Activated CD4-positive, alpha-beta T cell treated with anti-CD3 and anti-CD28 coated beads, Interleukin-2, amount 50 U/mL, for 4 hours (primary cell): ENCODE data around the gene SPDYC.
A peak's percentile ranks its signal among the peaks of the same experiment; 100 is the strongest.
"Not testable (repeated sequence)": the region's sequence is repeated elsewhere in the genome, so short reads cannot be mapped to it uniquely, and the experiment has no call there.

Source experiments
- DNase-seq, 2 experiments: peaks; one replicate each; pipeline ENCODE4 v3.0.0-alpha.2; 2020

SPDYC gene

GRCh38 chr11:65169164-65169641, 830 bp upstream of the SPDYC start:
- DNase-seq: no peak

GRCh38 chr11:65172600-65172999, 2.6 kb downstream of the SPDYC start:
- DNase-seq: no peak

- not testable (repeated sequence) for DNase-seq
These were observed 4.6 kb downstream of the SPDYC start for GRCh38 chr11:65174571-65175010.

GRCh38 chr11:65180877-65181568, 11.0 kb downstream of the SPDYC start:
- peak; percentile 37 to 39 for DNase-seq

- DNase-seq: peak; percentile 61 to 66
These were observed 11.7 kb downstream of the SPDYC start, which contains the start of gene CAPN1 for GRCh38 chr11:65181569-65182257. TSS of gene CAPN1 (plus strand) at chr11:65181928. CDS start at chr11:65182702, 774 bp downstream.

GRCh38 chr11:65182258-65183170, 12.5 kb downstream of the SPDYC start:
- DNase-seq: no peak

GRCh38 chr11:65183201-65183891, 13.3 kb downstream of the SPDYC start:
- DNase-seq: no peak

GRCh38 chr11:65184146-65184545, 14.1 kb downstream of the SPDYC start:
- no peak for DNase-seq

GRCh38 chr11:65185171-65185570, 15.1 kb downstream of the SPDYC start:
- DNase-seq: no peak

- DNase-seq: no peak
These were observed 15.9 kb downstream of the SPDYC start for GRCh38 chr11:65185869-65186341.

GRCh38 chr11:65186701-65187100, 16.7 kb downstream of the SPDYC start:
- DNase-seq: no peak

GRCh38 chr11:65187146-65187675, 17.2 kb downstream of the SPDYC start:
- no peak for DNase-seq

- DNase-seq: no peak
These were observed 18.0 kb downstream of the SPDYC start for GRCh38 chr11:65187971-65188461.

- DNase-seq: no peak
These were observed 18.5 kb downstream of the SPDYC start for GRCh38 chr11:65188486-65188885.

- no peak for DNase-seq
These were observed 19.2 kb downstream of the SPDYC start for GRCh38 chr11:65189191-65189590.

- DNase-seq: no peak
These were observed 24.5 kb downstream of the SPDYC start for GRCh38 chr11:65194564-65194963.

GRCh38 chr11:65204143-65204542, 34.1 kb downstream of the SPDYC start:
- no peak for DNase-seq

- peak; percentile 28 to 45 for DNase-seq
These were observed 34.9 kb downstream of the SPDYC start for GRCh38 chr11:65204646-65205601.

GRCh38 chr11:65205602-65205967, 35.6 kb downstream of the SPDYC start:
- no peak for DNase-seq

GRCh38 chr11:65206441-65206841, 36.4 kb downstream of the SPDYC start:
- DNase-seq: no peak

GRCh38 chr11:65206901-65207300, 36.9 kb downstream of the SPDYC start:
- DNase-seq: no peak
